Right ventricle myocardium superior (tissue), 1 donor: ENCODE measurements around the gene RAI14. TPM values are rescaled to one million over a fixed set of nuclear protein-coding genes. Genes with fewer than 3 reads are reported as not detected.
"Not testable (repeated sequence)": the region's sequence is repeated elsewhere in the genome, so short reads cannot be mapped to it uniquely, and the experiment has no call there.

Experiments
- ATAC-seq: fragments of 200-7000 bp; cut with Tn5 transposase; one replicate; pipeline ENCODE4 v1.9.1; 2020; ENCODE audit warnings: mild to moderate bottlenecking; ENCODE audit not compliant: poor library complexity
- DNase-seq: peaks from one replicate; pipeline ENCODE4 v3.0.0-alpha.2; 2020
- intact Hi-C: fragments of 100-400 bp; cut with DNase I; formaldehyde crosslinking; loops from one replicate; pipeline ENCODE4 v1.11.2; 2022
- total RNA-seq: library from RNA; stranded (reverse); fragmentation: NEBNext Ultra II Directional; extraction: Animal tissue kit (Norgen Biotek cat#: 25700); gene quantifications from one replicate; pipeline ENCODE4 v1.2.1, GENCODE V29; 2021
- donor health status: DM: no; HTN: yes; CAD: no; lungs with severe emphysema.

RAI14 gene
- total RNA-seq, 1 donor from 2014 or later = 10.5 TPM

GRCh38 chr5:34743878-34744277 lies 87.8 kb downstream of the RAI14 start:
- intact Hi-C loops = no loop called here
- ATAC-seq (no peak), DNase-seq (no peak)

- intact Hi-C loops = no loop called here
These were observed 92.3 kb downstream of the RAI14 start for GRCh38 chr5:34748431-34748830.

DNA sequence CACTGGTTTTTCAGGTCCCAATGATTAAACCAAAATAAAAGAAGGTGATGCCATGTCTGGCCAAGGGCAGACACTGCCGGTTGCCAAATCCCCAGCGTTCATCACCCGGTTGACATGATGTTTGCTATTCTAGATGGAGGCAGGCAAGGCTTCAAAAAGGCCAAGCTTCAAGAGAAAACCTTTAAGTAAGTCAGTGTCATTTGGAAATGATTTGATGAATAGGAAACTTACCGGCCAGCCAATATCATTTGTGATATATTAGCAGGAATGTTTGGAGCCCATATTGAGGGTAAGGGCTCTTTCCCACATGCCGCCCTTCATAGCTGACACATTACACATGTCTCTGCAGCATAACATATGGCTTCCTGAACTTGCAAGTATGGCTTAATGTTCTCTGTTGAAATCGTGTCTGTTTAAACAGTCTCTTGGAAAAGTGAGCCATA lies 93.3 kb downstream of the RAI14 start:
- intact Hi-C loops = no loop called here
- DNase-seq (no peak), ATAC-seq (no peak)

More at GRCh38 chr5:34748431-34748830, 92.3 kb downstream of the RAI14 start:
- ATAC-seq = no peak
- DNase-seq = no peak

DNA sequence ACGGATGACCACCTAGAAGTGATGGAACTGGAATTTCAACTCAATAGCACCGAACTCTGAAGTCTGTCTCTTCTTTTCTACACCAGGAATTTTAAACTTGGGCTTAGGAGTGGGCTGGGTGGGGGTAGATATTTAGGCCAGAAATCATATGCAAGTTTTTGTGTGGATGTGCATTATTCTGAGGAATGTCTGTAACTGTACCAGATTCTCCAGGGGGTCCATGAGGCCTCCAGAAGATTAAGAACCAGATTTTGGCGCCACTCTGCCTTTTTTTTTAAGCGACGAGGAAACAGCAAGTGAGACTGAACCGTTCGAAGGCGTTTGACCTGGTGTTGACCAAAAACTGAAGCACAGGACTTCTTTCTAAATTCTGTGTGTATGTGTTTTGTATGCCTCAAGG lies 94.1 kb downstream of the RAI14 start:
- intact Hi-C loops = no loop called here
- ATAC-seq (no peak), DNase-seq (no peak)

DNA sequence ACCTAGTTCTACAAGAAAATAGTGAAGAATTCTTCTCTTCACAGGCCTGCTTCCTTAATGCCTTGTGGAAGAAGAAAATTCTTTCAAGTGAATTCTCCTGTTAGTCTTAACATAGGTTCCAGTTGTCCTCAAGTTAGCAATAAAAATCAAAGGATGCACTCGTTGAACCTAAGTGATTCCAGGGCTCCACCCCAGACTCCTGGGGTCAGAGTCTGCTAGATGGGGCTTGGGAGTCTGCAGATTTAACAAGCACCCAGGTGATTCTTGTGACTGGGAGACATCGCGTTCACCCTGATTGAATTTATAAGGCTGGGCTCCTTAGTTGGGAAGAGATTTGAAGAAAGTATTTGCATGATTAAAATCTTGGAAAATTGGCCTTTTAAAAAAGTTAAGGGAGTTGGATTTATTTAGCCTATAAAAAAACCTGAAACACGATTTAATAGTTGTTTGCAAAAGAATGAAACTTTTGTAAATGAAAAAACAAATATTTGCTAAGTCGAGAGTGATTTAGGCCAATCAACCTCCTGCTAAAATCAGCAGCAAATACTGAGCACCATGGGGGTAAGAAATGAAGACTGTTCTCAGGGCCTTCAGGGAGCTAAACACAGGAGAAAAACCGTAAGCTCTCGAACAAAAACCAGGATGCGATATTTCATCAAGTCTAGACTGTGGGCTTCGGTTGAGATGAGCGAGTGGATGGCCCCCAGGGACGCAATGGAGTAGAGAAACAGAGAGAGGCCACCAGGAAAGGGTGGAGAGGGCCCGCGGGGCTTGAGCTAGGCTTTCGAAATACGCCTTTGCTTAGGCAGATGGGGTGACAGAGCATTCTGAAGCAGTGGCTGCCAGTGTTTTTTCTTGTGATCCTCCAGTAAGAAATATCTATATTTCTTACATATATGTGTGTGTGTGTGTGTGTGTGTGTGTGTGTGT lies 95.9 kb downstream of the RAI14 start:
- intact Hi-C loops = no loop called here
- DNase-seq (peak; percentile 63), ATAC-seq (peak; percentile 45)

- intact Hi-C loops, ATAC-seq, DNase-seq: not testable (repeated sequence)
These were observed 97.1 kb downstream of the RAI14 start for GRCh38 chr5:34753236-34753635.

DNA sequence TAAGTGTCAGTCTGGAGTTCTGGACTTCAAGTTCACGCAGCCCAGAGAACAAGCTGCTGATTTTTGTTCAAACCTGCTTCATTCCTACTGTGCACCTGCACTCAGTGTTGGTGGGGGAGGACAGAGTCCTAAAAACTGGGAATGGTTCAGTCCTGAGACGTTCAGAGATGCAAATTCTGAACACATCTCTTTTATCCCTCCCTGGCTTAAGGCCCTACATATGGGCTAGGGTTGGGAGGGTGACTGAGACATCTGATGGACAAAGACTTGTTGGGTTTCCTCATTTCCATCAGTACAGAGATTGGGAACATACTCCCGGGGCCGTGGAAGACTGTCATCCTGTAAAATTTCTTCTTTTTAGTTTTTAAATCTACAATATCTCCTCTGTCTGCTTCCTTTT lies 99.8 kb downstream of the RAI14 start:
- no peak for DNase-seq
- intact Hi-C loops = no loop called here
- ATAC-seq = no peak

GRCh38 chr5:34756781-34757624 lies 100.9 kb downstream of the RAI14 start:
- no peak for ATAC-seq
- intact Hi-C loops = no loop called here
- DNase-seq = no peak

DNA sequence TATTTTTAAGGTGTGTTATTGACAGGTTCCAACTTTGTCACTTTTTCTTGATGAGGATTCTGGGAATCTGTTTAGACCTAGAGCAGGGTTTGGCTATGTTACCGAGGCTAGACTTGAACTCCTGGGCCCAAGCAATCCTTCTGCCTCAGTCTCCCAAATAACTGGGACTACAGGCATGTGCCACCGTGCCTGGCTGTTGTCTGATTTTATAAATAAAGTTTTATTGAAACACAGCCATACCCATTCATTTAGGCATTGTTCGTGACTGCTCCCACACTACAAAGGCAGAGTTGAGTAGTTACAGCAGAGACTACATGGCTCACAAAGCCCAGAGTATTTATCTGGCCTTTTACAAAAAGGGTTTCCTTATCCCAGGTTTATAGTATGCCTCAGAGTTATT lies 102.4 kb downstream of the RAI14 start:
- intact Hi-C loops = no loop called here

GRCh38 chr5:34759213-34759612 lies 103.1 kb downstream of the RAI14 start:
- intact Hi-C loops, DNase-seq, ATAC-seq: not testable (repeated sequence)

More for the DNA sequence above, 102.4 kb downstream of the RAI14 start:
- ATAC-seq (no peak), DNase-seq (no peak)

GRCh38 chr5:34765662-34766061 lies 109.5 kb downstream of the RAI14 start:
- DNase-seq (no peak), ATAC-seq (no peak)
- intact Hi-C loops = no loop called here

- DNase-seq (no peak), ATAC-seq (no peak)
- intact Hi-C loops = no loop called here
These were observed 111.1 kb downstream of the RAI14 start for GRCh38 chr5:34767180-34767579.

DNA sequence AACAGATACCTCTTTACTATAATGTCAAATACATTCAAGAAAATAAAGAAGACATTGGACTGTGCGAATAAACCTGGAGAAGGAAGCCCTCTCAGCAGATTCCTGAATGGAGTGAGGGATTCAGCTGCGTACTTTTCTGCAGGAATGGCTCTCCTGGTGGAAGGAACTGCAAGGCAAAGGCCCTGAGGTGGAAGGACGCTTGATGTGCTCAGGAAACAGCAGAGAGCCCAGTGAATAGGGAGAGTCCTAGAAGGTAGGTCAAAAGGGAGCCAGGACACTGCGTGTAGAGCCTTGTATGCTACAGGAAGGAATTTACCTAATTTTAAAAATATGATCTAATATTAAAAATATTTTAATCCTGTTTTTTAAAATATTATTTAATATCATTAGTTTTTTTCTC lies 114.4 kb downstream of the RAI14 start:
- intact Hi-C loops = no loop called here
- DNase-seq (no peak), ATAC-seq (no peak)

DNA sequence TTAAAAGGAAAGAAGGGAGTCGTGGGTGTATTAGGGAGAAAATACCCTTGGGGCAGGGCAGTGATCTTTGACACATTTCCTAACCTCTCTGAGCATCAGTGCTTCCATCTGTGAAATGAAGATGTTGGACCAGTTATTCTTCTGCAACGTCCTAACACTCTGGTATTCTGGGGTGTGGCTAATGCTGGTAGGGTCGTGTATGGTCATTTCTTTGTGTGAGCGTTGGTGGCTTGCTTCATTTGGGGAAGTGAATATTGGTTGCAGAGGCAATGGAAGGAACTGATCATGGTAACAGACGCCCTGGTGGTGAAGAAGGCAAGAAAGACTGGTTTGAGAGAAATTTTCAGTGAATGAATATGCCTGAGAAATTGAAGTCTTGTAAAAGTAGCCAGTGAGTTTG lies 114.9 kb downstream of the RAI14 start:
- no peak for ATAC-seq
- DNase-seq = no peak
- intact Hi-C loops = no loop called here

GRCh38 chr5:34772267-34773098 lies 116.4 kb downstream of the RAI14 start:
- DNase-seq = no peak
- no peak for ATAC-seq
- intact Hi-C loops = no loop called here

DNA sequence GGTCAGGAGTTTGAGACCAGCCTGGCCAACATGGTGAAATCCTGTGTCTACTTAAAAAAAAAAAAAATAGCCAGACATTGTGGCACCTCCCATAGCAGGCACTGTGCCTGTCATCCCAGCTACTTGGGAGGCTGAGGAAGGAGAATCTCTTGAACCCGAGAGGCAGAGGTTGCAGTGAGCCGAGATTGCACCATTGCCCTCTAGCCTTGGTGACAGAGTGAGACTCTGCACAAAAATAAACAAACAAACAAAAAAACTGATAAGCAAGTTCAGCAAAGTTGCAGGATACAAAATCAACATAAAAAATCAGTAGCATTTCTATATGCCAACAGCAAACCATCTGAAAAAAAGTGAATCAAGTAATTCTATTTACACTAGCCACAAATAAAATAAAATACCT lies 118.0 kb downstream of the RAI14 start:
- no peak for ATAC-seq
- no peak for DNase-seq
- intact Hi-C loops = no loop called here

GRCh38 chr5:34774678-34775077 lies 118.5 kb downstream of the RAI14 start:
- DNase-seq, ATAC-seq, intact Hi-C loops: not testable (repeated sequence)

DNA sequence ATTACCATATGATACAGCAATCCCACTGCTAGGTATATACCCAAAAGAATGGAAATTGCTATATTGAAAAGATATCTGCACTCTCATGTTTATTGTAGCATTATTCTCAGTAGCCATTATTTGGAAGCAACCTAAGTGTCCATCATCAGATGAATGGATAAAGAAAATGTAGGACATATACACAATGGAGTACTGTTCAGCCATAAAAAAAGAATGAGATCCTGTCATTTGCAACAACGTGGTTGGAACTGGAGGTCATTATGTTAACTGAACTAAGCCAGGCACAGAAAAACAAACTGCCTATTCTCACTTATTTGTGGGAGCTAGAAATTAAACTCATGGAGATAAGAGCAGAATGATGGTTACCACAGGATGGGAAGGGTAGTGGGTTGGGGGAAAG lies 119.8 kb downstream of the RAI14 start:
- intact Hi-C loops = no loop called here
- DNase-seq = no peak
- no peak for ATAC-seq
